Mucosa of gallbladder (tissue), 1 donor: ENCODE data around the gene RAPGEF5. TPM values are rescaled to one million over a fixed set of nuclear protein-coding genes. Genes with fewer than 3 reads are reported as not detected.
"Not testable (repeated sequence)": the region's sequence is repeated elsewhere in the genome, so short reads cannot be mapped to it uniquely, and the experiment has no call there.

ENCODE experiments used
- DNase-seq: peaks from one replicate; pipeline ENCODE4 v3.0.0-alpha.2; 2020; ENCODE audit warnings: low spot score
- total RNA-seq: library from RNA; stranded (reverse); gene quantifications from one replicate; pipeline ENCODE4 v1.2.1, GENCODE V29; 2021
- donor health status: DM: no; HTN: no; CAD: no.

RAPGEF5 gene
- total RNA-seq, 1 donor from 2014 or later, result 53.4 TPM

DNA sequence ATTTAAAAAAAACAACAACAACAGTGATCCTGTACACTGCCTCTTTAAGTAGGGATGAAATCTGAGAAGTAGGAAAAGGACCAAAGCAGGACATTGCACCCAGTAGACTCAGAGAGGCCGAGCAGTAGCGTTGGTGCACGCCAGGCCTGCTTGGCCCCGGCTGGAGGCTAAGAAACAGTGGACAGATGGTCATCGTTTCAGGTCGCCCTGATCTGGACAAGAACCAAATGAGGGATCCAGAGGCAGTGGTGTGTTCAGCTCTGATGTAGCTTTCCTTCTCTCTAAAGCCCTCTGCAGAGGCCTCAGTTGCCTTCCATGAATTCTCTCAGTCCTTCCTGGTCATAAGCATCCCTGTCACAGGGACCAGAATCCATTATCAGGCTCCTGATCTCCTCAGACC is 269.1 kb downstream of the RAPGEF5 start:
- no peak for DNase-seq

DNA sequence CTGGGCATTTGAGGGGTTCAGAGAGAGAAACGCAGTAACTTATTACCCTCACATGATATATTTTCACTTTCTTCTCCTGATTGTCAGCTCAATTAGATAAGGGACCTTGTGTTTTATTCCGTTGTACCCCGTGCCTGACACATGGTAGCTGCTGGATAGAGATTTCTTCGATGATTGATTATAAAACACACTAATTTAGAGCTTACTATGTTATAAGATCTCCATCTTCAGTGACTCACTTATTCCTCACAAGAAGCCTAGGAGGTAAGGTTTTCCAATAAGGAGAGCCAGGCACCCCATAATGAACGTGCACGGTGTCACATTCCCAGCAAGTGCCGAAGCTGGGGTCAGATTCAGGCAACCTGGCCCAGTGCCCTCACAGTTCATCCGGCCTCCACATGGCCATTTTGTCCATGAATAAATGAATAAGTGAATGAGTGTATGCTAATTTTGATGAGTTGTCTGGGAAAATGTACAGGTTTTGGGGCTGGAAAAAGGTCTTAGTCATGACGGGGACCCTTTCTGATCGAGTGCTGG is 273.2 kb downstream of the RAPGEF5 start:
- DNase-seq, result no peak

DNA sequence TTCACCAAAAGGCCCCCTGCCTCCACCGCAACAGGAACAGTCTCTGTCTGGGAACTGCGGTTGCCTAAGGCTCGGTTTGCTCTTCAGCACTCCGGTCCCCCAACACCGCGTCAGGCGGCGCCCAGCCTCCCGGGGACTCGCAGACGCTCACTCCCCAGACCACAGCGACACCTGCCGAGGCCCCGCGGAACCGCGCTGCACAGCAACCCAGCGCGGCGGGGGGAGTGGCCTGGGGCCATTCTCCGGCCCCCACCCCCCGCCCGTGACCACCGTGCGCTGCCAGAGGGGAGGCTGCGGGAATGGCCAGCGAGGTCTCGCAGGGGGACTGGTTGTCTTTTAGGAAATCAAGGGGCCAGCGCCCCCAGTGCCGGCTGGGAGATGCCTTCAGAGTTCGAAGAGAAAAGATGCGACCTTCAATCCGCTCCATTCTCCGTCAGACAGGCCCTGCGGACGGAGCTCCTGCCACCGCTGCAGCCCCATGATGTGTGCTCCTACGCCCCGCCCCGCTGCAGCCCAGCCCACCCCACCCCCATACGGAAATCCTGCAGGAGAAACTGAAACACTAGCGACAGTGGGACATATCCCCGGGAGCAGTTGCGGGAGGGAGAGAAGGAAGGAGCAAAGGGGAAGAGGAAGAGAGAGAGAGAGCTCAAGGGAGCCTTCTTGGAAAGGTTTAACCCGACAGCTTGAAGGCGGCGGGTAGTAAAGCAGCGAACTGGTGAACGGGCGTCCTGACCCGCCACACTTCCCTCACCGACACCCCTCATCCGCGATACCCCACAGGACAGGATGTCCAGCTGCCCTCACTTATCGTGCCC is 273.9 kb downstream of the RAPGEF5 start:
- DNase-seq, result peak; percentile 90

DNA sequence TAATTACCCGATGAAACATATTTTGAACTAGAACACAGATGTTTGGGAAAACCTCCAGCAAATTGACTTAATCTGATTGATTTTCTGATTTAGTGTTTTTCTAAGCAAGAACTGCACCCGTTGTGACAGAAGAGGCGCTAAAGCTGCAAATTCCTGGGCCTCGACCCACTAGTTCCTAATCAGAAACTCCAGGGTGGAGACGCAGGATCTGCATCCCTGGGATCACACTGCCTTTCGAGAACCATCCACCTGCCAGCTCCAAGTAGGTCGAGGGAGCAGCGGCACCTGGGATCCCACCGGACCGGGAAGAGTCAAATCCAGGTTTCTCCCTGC is 274.4 kb downstream of the RAPGEF5 start:
- DNase-seq, result no peak

DNA sequence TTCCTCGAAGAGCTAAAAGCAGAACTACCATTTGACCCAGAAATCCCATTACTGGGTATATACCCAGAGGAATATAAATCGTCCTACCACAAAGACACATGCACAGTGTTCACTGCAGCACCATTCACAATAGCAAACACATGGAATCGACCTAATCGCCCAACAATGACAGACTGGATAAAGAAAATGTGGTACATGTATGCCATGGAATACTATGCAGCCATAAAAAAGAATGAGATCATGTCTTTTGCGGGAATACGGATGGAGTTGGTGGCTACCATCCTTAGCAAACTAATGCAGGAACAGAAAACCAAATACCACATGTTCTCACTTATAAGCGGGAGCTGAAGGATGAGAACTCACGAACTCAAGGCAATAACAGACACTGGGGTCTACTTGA is 276.7 kb downstream of the RAPGEF5 start:
- not testable (repeated sequence) for DNase-seq

DNA sequence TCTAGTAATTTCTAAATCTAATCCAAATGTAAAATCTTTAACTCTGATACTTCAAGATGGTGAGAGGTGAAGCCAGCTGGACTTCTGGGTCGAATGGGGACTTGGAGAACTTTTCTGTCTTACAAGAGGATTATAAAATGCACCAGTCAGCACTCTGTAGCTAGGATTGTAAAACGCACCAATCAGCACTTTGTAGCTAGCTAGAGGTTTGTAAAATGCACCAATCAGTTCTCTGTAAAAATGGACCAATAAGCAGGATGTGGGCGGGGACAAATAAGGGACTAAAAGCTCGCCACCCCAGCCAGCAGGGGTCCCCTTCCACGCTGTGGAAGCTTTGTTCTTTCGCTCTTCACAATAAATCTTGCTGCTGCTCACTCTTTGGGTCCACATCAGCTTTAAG is 278.1 kb downstream of the RAPGEF5 start:
- not testable (repeated sequence) for DNase-seq

DNA sequence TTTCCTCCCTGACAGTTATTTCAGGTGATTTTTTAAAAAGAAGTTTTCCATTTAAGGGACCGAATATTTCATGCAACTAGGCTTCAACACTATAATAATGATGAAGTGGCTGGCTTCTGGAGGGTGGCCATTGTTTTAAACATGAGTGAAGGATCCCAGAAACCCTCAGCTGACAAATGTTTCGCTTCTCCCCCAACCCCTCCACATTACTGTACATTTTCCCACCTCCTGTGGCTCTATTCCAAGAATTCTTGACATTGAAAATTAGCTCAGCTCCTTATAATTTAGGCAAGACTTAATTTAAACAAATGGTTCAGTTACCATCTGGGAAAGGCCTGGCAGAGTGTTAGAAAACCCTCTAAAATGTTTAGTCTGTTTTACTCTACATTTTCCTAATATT is 281.4 kb downstream of the RAPGEF5 start:
- no peak for DNase-seq

DNA sequence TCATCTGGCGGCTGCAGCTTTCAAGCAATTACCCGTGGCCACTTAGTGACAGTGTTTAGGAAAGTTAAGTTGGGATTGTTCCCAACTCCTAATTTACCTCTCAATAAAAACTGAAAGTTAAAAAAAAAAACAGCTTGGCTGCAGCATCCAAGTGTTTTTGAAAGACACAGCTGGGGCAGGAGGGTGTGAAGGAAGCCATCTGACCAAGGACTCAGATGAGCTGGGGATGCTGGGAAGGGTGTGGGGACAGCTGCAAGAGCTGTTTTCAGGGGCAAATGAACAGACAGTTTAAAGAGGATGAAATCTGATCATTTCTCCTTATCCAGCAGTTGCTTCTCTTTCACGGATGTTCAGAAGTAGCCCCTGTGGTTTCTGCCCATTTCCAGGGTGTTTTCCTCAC is 282.1 kb downstream of the RAPGEF5 start:
- DNase-seq, result no peak

Other genes starting within 250 kb of the RAPGEF5 start
- gene STEAP1B, start 143.0 kb upstream of the RAPGEF5 start, total RNA-seq, result not detected